Thyroid gland (tissue), 4 donors: ENCODE results near the gene NKX2-2.

Experiments
- POLR2A ChIP-seq, 2 donors: fragments of 450-650 bp; IDR thresholded peaks; one replicate each; pipeline ENCODE4 v1.6.1; 2017; ENCODE audit warnings: antibody characterized with exemption in 2 of 2, mild to moderate bottlenecking in 2 of 2, moderate library complexity in 1 of 2
- TF ChIP-seq, protein P1 (sequence below), 6 experiments: fragments of 200-600 bp in 3 of 6; fragments of 450-650 bp in 3 of 6; sonication (generic) in 3 of 6; IDR thresholded peaks; one replicate each; pipeline ENCODE4 v1.5.1; 2016 to 2019; ENCODE audit warnings: antibody characterized with exemption in 6 of 6, mild to moderate bottlenecking in 2 of 6, inconsistent platforms in 1 of 6, moderate library complexity in 1 of 6

DNA sequence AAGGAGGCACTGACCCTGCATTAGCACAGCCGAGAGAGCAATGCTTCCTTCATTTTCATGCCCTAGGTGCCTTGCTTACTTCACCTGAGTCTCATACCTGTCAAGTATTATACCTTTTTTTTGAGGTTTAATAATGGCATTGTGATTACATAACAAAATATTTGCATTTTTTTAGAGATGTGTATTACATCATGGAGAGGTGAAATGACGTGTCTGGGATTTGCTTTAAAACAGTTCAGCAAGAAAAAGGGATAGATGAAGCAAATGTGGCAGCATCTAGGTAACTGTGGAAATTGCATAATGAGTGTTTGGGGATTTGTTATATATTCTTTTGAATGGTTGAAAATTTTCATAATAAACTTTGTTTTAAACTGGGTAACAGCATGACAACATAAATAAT, 48.9 kb downstream of the NKX2-2 start:
- TF ChIP-seq, protein P1, sequence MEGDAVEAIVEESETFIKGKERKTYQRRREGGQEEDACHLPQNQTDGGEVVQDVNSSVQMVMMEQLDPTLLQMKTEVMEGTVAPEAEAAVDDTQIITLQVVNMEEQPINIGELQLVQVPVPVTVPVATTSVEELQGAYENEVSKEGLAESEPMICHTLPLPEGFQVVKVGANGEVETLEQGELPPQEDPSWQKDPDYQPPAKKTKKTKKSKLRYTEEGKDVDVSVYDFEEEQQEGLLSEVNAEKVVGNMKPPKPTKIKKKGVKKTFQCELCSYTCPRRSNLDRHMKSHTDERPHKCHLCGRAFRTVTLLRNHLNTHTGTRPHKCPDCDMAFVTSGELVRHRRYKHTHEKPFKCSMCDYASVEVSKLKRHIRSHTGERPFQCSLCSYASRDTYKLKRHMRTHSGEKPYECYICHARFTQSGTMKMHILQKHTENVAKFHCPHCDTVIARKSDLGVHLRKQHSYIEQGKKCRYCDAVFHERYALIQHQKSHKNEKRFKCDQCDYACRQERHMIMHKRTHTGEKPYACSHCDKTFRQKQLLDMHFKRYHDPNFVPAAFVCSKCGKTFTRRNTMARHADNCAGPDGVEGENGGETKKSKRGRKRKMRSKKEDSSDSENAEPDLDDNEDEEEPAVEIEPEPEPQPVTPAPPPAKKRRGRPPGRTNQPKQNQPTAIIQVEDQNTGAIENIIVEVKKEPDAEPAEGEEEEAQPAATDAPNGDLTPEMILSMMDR (IDR thresholded peaks at IDR 0.05) = no peak
- no peak for TF ChIP-seq POLR2A (IDR thresholded peaks at IDR 0.05)
